GM19193 (cell line): ENCODE data around the gene SNRPA.

ENCODE experiments used
- POLR2A ChIP-seq: IDR thresholded peaks from 4 replicates; pipeline ENCODE4 v1.6.1; 2011; ENCODE audit not compliant: insufficient read depth, insufficient read length; ENCODE audit errors: extremely low read depth

Gene SNRPA

DNA sequence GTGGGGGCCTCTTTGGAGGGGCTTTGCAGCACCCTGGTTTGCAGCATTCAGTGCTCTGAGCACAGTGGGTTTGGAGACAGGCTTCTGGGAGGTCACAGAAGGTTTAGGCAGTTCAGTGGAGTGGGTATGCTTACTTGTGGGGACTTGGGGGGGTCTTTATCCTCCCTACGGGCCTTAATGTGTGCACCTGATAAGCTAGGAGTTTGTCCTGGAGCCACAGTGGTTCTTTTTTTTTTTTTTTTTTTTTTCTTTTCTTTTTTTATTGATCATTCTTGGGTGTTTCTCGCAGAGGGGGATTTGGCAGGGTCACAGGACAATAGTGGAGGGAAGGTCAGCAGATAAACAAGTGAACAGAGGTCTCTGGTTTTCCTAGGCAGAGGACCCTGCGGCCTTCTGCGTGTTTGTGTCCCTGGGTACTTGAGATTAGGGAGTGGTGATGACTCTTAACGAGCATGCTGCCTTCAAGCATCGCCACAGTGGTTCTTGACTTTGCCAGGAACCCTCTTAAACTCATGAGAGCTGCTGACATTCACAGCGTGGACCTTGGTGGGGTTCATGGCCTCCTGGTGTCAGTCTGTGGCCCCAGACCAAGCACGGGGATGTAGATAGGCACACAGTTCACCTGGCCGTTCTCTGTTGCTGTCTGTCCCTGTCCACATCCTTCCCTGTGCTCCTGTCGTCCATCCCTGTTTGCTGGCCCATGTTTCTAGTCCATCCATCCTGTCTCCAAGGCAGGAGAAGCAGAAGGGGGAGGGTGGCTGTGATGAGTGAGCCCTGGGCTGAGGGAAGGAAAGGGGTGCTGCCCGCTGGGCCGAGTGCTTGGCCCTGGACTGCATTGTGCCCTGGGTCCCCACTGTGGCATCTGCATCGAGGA lies 50.7 kb downstream of the SNRPA start:
- no peak for TF ChIP-seq POLR2A

DNA sequence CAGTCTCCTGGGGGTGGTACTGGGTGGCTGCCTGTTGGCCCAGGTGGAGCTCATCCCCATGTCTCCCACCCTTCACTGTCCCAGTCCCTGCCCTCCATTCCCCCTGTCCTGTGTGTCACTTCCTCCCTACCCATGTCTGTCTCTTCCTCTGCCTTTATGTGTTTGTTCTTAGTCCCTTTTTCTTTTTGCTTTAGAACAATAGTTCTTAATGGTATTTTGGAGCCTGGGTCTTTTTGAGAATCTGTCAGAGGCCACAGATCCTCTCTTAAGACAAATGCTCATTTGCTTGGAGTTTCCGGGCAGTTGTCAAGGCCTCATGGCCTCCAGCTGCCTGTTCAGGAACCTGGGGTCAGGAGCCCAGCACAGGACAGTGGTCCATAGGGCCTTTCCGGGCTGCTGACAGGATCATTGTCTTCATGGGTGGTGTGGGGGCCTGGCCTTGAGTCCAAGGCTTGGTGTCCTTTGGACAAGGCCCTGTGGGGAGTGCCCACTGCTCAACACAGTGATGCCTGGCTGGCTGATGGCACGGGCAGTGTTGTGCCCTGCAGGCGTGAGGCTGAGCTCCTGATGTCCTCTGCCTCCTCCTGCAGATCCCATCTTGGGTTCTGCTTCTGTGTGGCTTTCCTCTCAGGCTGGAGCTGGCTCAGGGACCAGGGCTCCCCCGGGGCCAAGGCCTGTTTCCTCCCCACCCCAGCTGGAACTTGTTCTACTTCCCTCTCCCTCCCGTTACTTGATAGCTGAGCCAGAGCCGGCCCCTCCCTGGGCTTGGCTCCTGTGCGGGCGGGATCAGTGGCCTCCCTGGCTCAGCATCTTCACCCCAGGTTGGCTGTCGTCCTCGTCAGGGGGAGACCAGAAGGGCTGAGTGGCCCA lies 51.5 kb downstream of the SNRPA start:
- no peak for TF ChIP-seq POLR2A

DNA sequence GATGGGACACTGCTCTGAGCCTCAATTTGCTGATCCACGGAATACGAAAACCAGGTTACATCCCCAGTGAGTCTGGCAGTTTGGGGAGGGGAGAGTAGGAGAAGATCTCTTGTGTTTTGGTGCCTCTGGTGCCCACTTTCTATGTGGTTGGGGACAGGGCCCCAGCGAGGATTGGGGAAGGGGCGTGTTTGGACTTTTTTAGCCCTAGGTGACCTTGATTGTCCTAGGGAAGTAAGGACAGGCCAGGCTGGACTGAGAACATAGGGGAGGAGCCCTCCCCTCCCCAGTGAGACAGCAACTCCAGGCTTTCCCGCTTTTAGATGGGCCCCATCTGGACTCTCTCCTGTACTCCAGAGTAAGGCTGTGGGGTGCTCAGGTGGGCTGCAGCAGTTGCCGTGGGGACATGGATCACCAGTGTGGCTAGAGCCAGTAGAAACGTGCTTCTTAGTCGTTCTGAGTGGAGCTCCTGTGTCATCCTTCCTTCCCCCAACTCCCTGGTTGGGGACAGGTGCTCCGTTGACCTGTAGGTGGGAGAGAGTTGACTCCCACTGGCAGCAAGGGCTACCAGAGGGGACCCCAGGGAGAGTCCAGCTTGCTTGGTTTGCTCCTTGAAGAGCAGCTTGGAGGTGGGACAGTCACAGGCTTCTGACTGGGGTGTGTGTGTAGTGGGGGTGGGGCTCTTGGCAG lies 52.3 kb downstream of the SNRPA start:
- no peak for TF ChIP-seq POLR2A

DNA sequence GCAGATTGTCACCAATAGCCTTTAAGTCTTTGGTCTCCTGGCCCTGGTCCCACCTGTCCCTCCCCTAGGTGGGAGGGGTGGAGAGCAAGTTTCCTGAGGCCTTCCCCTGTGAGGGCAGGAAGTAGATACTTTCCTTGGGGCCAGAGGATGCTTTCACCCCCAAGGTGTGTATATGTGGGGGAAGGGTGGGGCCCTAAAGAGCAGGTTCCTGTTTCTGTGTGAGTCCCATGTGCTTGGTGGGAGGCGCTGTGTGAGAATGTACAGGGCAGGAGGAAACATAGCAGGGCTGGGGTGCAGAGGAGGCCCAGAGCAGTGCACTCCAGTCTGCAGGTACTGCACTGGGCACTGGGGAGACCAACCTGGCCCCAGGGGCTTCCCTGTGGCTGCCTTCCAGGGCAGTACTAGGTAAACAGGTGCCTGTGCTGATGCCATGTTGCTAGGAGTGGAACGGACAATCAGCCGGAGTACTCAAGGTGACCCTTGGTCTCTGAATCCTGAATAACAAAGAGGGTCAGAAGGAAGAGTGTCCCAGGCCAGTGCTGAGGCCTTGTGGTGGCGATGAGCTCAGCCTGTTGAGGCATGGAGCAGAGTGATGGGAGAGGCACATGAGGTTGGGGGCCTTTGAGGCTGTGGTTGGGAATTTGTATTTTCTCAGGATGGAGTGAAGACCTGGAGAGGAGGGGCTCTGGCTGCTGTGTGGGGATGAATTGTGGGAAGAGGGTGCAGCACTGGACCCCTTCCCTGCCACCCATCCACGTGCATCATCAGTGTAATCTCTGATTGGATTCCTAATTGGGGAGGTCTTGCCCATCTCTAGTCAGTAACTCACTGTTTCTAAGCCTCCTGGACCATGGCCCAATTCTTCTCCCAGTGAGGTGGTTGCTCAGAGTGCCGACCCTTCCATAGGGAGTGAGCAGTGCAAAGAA lies 53.1 kb downstream of the SNRPA start:
- TF ChIP-seq POLR2A: no peak

DNA sequence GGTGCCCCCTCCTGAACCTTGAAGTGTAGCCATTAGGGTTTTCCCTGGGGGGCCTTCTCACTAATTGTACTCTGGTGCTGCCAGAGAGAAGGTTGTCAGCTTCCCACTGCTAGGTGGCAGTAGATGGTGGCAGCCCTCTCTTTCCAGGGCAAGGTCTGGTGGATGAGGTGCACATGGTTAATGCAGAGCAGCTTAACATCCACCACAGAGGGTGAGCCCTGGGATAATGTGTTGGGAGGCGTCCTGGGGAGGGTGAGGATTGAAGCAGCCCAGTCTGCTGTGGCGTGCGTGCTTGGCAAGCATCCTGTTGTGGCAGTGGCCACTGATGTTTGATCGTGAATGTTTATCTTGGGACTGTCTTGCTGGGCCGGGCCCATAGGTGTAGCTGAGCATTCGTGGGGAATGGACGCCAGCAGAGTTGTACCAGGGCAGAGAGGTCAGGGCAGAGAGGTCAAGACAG lies 53.8 kb downstream of the SNRPA start:
- no peak for TF ChIP-seq POLR2A

DNA sequence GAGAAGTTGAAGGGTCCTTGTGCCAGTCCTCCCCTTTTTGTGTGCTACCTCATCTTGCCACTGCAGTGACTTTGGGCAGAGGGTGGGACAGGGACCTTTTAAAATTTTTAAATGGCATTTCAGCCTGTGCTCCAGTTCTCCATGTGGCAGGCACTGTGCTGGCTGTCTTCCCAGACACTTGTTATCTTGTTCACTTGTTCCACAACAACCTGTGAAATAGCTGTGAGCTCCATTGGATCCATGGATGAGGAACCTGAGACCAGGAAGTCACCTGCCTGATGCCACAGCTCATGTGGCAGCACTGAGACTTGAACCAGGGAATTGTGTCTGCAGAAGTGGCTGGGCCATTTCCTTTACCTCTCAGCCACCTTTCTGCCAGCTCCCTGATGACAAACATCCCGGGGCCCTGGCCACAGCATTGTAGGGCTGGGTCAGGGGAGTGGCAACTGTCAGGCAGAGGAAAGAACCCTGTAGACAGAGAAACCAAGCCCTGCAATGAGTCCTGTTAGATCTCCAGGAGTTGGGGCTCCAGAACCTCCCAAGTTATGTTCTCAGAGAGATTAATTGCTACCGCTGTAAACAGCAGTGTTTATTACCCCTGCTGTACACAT lies 54.4 kb downstream of the SNRPA start:
- no peak for TF ChIP-seq POLR2A

DNA sequence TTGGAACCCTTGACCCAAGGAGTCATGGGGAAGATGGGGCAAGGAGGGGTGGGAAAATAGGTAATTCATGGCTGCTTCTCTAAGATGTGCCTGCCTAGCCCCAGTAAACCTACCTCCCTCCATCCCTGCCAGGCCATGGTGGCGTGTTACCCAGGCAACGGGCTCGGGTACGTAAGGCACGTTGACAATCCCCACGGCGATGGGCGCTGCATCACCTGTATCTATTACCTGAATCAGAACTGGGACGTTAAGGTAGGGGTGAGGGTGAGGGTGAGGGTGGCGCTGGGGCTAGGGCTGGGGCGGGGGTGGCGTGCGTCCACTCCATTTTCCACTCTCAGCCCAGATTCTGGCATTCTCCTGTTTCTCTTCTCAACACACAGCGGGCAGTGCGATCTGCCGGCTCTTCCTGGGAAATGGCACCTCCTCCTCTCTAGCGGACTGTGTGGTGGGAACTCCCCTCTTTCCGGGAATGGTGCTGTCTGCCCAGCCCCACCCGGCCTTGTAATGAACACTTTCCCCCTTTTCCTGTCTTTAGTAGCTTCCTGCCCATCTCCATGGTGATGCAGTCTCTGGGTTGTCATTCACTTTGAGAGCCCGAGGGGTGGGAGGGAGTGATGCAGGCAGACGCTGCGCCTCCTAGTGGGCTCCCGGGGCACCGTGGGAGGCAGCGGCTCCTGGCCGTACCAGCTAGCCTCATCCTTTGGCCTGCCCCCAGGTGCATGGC lies 55.6 kb downstream of the SNRPA start:
- no peak for TF ChIP-seq POLR2A

DNA sequence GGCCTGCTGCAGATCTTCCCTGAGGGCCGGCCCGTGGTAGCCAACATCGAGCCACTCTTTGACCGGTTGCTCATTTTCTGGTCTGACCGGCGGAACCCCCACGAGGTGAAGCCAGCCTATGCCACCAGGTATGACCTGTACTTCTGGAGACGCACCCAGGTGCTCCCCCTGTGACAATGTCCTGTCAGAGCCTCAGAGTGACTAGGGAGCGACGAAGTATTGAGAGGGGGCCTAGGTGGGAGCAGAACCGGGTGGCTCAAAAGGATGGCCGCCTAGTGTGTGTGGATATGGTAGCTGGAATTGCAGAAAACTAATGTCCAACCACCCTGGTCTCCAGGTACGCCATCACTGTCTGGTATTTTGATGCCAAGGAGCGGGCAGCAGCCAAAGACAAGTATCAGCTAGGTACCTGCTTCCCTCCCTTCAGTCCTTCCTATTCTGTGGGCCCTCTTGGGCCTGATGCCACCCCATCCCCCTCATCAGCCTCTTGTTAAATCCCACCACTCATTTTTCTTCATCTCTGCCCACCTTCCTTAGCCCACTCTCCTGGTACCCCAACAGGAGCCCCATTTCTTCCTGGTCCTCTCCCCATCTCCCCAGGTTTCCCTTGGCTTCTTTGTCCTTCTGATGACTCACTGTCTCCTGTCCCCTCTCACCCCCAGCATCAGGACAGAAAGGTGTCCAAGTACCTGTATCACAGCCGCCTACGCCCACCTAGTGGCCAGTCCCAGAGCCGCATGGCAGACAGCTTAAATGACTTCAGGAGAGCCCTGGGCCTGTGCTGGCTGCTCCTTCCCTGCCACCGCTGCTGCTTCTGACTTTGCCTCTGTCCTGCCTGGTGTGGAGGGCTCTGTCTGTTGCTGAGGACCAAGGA lies 56.4 kb downstream of the SNRPA start:
- no peak for TF ChIP-seq POLR2A

DNA sequence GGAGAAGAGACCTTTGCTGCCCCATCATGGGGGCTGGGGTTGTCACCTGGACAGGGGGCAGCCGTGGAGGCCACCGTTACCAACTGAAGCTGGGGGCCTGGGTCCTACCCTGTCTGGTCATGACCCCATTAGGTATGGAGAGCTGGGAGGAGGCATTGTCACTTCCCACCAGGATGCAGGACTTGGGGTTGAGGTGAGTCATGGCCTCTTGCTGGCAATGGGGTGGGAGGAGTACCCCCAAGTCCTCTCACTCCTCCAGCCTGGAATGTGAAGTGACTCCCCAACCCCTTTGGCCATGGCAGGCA lies 57.0 kb downstream of the SNRPA start:
- no peak for TF ChIP-seq POLR2A

DNA sequence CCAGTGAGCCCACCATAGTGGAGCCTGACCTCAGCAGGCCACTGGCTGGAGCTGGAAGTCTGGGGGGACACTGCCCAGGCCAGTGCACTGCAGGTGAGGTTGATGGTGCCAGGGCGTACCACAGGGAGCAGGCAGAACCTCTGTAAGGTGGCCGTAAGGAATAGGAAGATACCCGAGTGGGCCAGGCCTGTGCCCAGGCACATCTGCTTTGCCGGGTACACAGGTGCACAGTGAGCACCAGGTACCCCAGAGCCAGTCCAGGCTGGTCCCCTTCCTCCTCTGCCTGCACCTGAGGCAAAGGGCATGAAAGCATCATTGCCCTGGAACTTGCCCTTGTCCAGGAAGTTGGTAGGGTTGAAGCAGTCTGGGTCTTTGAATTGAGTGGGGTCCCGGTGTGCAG lies 57.5 kb downstream of the SNRPA start:
- TF ChIP-seq POLR2A: no peak

DNA sequence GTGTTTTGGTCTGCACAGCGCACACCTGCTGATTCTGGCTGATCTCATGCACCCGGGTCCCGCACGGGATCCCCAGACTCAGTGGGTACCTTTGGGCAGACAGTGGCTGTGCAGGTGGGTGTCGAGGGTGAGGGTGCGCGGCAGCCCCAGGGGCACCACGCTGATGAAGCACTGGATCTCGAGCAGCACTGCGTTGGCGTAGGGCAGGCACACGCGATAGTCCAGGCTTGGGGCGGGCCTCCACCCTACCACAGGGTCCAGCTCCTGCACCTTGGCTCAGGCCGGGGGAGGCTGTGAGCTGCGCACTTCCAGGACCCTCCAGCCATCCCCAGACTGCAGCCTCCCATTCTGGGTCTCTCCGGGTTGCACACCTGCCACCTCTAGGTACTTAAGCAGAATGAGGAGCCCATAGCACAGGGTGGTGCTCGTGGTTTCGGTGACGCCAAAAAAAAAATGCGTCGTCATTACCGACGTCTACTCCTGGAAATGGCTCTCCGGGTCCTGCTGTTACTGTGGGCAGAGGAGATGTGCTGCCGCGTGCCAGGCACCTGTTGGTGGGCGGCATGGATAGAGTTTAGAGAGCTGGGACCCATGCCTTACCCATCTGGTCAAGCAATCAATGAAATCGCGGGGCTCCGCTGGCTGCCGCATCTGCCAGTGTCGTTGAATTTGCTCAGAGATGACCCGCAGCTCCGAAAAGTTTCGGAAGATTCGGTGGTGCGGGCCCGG lies 58.5 kb downstream of the SNRPA start:
- no peak for TF ChIP-seq POLR2A

DNA sequence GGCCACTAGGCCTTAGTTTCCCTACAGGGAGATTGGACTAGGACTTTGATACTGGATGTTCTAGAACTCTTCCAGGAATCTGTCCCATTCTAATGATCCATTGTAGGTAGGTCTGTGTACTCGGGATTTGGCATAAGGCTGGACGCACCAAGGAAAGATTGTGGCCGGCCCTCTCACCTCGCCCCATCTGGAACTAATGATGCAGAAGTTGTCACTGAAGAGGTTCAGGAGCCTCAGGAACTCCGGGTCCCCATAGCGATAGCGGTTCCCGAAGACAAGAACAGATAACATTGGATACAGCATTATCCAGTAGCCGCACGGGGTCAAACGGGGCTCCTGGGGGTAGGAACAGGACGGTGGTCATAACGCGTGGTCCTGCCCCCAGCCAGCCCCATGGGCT lies 59.2 kb downstream of the SNRPA start:
- no peak for TF ChIP-seq POLR2A
